ENCODE measurements around the gene SMYD3. TPM values are rescaled to one million over a fixed set of nuclear protein-coding genes. Genes with fewer than 3 reads are reported as not detected.

The SMYD3 gene
- total and polyA plus RNA-seq, 2 of the 4 experiments (the other 2 are of a cell fraction), result 26.5 to 37.6 TPM

DNA sequence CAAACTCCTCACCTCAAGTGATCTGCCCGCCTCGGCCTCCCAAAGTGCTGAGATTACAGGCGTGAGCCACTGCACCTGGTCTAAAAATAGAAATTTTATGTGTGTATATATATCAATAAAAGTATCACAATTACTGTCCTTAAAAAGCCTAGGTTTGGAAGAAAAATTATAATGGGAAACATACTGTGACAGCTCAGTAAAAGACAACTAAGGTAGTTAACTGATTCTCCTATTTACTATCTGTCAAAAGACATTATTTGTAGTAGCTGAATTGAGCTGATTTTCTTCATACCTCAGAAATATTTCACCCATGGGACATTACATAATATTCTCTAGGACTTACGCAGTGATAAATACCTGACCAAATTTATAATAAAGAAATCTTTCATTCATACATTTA lies 122.5 kb downstream of the SMYD3 start:
- no peaks in the 10 kb centered on the region for H3K9me1 ChIP-seq (ENCODE audit: insufficient read depth, low read length)
- no peak overlapping the region for H4K8ac ChIP-seq (ENCODE audit: low read depth in 2 of 2, low read length in 2 of 2)
- H2AFZ ChIP-seq (replicated peaks; ENCODE audit: low read length, poor library complexity), result no peak overlapping the region
- H3K36me3 ChIP-seq (ENCODE audit: control insufficient read depth, insufficient read depth, low read length), result no peaks in the 10 kb centered on the region
- no peak overlapping the region for H3K4ac ChIP-seq (ENCODE audit: low read depth, low read length)
- no peak overlapping the region for H3K4me3 ChIP-seq (ENCODE audit: insufficient read depth, low read depth, low read length)
- H2BK15ac ChIP-seq (ENCODE audit: low read depth, low read length), result no peak overlapping the region
- no peak overlapping the region for H2BK120ac ChIP-seq (ENCODE audit: low read depth, low read length)
- H2BK20ac ChIP-seq (ENCODE audit: low read depth, low read length), result no peak overlapping the region
- peaks cover 9 to 11% of the 10 kb centered on the region in 2 experiments; a peak in 1 of 4 replicates for H3K79me1 ChIP-seq (ENCODE audit: low read depth in 1 of 2, low read length in 2 of 2)
- H2AK5ac ChIP-seq (ENCODE audit: low read depth, low read length), result no peak overlapping the region
- ChIA-PET POLR2A (ENCODE audit: unreplicated experiment) (no interaction called here), CTCF (interaction anchor here (2.4 kb wide), 1 partner anchor 10 kb away, joined by 6 read pairs; no protein-coding TSS in a partner anchor)
- in situ Hi-C loops (cut with MboI; ENCODE audit: low sequenced_read_pairs) (no loop called here), dilution Hi-C loops (cut with HindIII; ENCODE audit: low sequenced_read_pairs, unreplicated experiment) (no loop called here), intact Hi-C loops (cut with micrococcal nuclease) (no loop called here)
- H4K91ac ChIP-seq (ENCODE audit: insufficient read depth, low read depth, low read length), result no peak overlapping the region
- H2AK9ac ChIP-seq (replicated peaks; ENCODE audit: low read depth, low read length, poor library complexity), result no peak overlapping the region
- H3K9me3 ChIP-seq (ENCODE audit: control insufficient read depth, insufficient read depth, low read length), result no peaks in the 10 kb centered on the region
- H3K4me1 ChIP-seq (ENCODE audit: control insufficient read depth, insufficient read depth, low read length), result no peaks in the 10 kb centered on the region
- H3K4me2 ChIP-seq (ENCODE audit: low read depth, low read length), result no peak overlapping the region
- H3K18ac ChIP-seq (ENCODE audit: low read depth, low read length), result no peak overlapping the region
- H3K56ac ChIP-seq (ENCODE audit: extremely low read depth, insufficient read depth, low read length), result no peak overlapping the region
- H4K20me1 ChIP-seq (ENCODE audit: insufficient read depth, low read length), result no peaks in the 10 kb centered on the region; the same call in none of the 2 replicates
- H3K27ac ChIP-seq (ENCODE audit: insufficient read depth, low read length), result no peak overlapping the region
- H3K14ac ChIP-seq (replicated peaks; ENCODE audit: low read depth, low read length), result no peak overlapping the region
- H3K23ac ChIP-seq (ENCODE audit: low read depth, low read length), result no peak overlapping the region
- no CpG with 5 or more reads among the region's 4 CpGs for WGBS, 2 experiments (ENCODE audit: extremely low coverage in 2 of 2, insufficient read length in 1 of 2)
- no peak overlapping the region for H4K5ac ChIP-seq (ENCODE audit: low read depth, low read length)
- no peak overlapping the region for H2BK5ac ChIP-seq (ENCODE audit: low read depth, low read length, poor library complexity, severe bottlenecking)
- no peak for DNase-seq
- H3K9ac ChIP-seq (ENCODE audit: low read depth, low read length), result no peak overlapping the region
- no peak for ATAC-seq (ENCODE audit: low read depth)
- no TSS peak for BruUV-seq (replicated peaks)
- no peaks in the 10 kb centered on the region for H3K27me3 ChIP-seq (ENCODE audit: control insufficient read depth, insufficient read depth, low read length)
- TF ChIP-seq CHD1 (IDR thresholded peaks at IDR 0.05; ENCODE audit: low read depth, low read length), result no peak
- no peak for TF ChIP-seq POLR2A (IDR thresholded peaks at IDR 0.05; ENCODE audit: low read depth, low read length)
- no peak for TF ChIP-seq MAZ (IDR thresholded peaks at IDR 0.05; ENCODE audit: borderline replicate concordance, low read depth, low read length)
- no peak for TF ChIP-seq NFE2L2 (IDR thresholded peaks at IDR 0.05; ENCODE audit: low read depth, low read length)
- TF ChIP-seq RCOR1 (IDR thresholded peaks at IDR 0.05; ENCODE audit: insufficient replicate concordance, low read length), result no peak
- no peak for TF ChIP-seq SMC3 (IDR thresholded peaks at IDR 0.05; ENCODE audit: low read depth, low read length)
- TF ChIP-seq FOS (IDR thresholded peaks at IDR 0.05; ENCODE audit: low read depth, low read length), result no peak
- TF ChIP-seq BHLHE40 (IDR thresholded peaks at IDR 0.05; ENCODE audit: low read depth, low read length), result no peak
- no peak for TF ChIP-seq RAD21 (IDR thresholded peaks at IDR 0.05; ENCODE audit: low read length)
- TF ChIP-seq MAFK (IDR thresholded peaks at IDR 0.05; ENCODE audit: low read depth, low read length), result no peak
- TF ChIP-seq CEBPB (IDR thresholded peaks at IDR 0.05; ENCODE audit: low read depth, low read length), result no peak
- TF ChIP-seq, protein P1, sequence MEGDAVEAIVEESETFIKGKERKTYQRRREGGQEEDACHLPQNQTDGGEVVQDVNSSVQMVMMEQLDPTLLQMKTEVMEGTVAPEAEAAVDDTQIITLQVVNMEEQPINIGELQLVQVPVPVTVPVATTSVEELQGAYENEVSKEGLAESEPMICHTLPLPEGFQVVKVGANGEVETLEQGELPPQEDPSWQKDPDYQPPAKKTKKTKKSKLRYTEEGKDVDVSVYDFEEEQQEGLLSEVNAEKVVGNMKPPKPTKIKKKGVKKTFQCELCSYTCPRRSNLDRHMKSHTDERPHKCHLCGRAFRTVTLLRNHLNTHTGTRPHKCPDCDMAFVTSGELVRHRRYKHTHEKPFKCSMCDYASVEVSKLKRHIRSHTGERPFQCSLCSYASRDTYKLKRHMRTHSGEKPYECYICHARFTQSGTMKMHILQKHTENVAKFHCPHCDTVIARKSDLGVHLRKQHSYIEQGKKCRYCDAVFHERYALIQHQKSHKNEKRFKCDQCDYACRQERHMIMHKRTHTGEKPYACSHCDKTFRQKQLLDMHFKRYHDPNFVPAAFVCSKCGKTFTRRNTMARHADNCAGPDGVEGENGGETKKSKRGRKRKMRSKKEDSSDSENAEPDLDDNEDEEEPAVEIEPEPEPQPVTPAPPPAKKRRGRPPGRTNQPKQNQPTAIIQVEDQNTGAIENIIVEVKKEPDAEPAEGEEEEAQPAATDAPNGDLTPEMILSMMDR (conservative IDR thresholded peaks at IDR 0.05; ENCODE audit: low read depth, low read length), result no peak
- TF ChIP-seq, protein P2, sequence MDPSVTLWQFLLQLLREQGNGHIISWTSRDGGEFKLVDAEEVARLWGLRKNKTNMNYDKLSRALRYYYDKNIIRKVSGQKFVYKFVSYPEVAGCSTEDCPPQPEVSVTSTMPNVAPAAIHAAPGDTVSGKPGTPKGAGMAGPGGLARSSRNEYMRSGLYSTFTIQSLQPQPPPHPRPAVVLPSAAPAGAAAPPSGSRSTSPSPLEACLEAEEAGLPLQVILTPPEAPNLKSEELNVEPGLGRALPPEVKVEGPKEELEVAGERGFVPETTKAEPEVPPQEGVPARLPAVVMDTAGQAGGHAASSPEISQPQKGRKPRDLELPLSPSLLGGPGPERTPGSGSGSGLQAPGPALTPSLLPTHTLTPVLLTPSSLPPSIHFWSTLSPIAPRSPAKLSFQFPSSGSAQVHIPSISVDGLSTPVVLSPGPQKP (IDR thresholded peaks at IDR 0.05; ENCODE audit: borderline replicate concordance, low read depth, low read length), result no peak
- no peak for TF ChIP-seq RFX5 (IDR thresholded peaks at IDR 0.05; ENCODE audit: low read depth, low read length)
- TF ChIP-seq, protein P3, sequence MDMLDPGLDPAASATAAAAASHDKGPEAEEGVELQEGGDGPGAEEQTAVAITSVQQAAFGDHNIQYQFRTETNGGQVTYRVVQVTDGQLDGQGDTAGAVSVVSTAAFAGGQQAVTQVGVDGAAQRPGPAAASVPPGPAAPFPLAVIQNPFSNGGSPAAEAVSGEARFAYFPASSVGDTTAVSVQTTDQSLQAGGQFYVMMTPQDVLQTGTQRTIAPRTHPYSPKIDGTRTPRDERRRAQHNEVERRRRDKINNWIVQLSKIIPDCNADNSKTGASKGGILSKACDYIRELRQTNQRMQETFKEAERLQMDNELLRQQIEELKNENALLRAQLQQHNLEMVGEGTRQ (IDR thresholded peaks at IDR 0.05; ENCODE audit: low read depth, low read length), result no peak
- no peak for TF ChIP-seq MXI1 (IDR thresholded peaks at IDR 0.05; ENCODE audit: borderline replicate concordance, low read depth, low read length)
